Calu3 (cell line): Measurements from ENCODE around the gene ZFPM1. TPM values are rescaled to one million over a fixed set of nuclear protein-coding genes. Genes with fewer than 3 reads are reported as not detected.

ENCODE experiments used
- BruUV-seq: library from RNA; stranded (reverse); fragments of 400-500 nt; replicated peaks from 2 replicates; lab custom pipeline; 2021; lab: Mats Ljungman, UMichigan
- CTCF ChIA-PET: fragments of 300-600 bp; sonication (Branson Sonifier 250); formaldehyde crosslinking; loops from one replicate; lab custom pipeline; 2022; ENCODE audit warnings: antibody characterized with exemption; lab: Charles Lee
- DNase-seq: peaks from one replicate; pipeline ENCODE4 v3.0.0; 2022
- H3K27ac Mint-ChIP-seq: one replicate; pipeline ENCODE4 v1.8.0; 2022; ENCODE audit warnings: mixed read lengths; ENCODE audit not compliant: unreplicated experiment
- H3K27me3 Mint-ChIP-seq: one replicate; pipeline ENCODE4 v1.8.0; 2022; ENCODE audit warnings: mixed read lengths; ENCODE audit not compliant: unreplicated experiment
- H3K36me3 Mint-ChIP-seq: one replicate; pipeline ENCODE4 v1.8.0; 2022; ENCODE audit warnings: mild to moderate bottlenecking, moderate library complexity, mixed read lengths; ENCODE audit not compliant: insufficient read depth, unreplicated experiment
- H3K4me1 Mint-ChIP-seq: one replicate; pipeline ENCODE4 v1.8.0; 2022; ENCODE audit warnings: mild to moderate bottlenecking, low read depth, mixed read lengths; ENCODE audit not compliant: unreplicated experiment
- H3K4me3 Mint-ChIP-seq: one replicate; pipeline ENCODE4 v1.8.0; 2022; ENCODE audit warnings: mild to moderate bottlenecking, low read depth, moderate library complexity, mixed read lengths; ENCODE audit not compliant: unreplicated experiment
- H3K9me3 Mint-ChIP-seq: one replicate; pipeline ENCODE4 v1.8.0; 2022; ENCODE audit warnings: low read depth, mixed read lengths; ENCODE audit not compliant: unreplicated experiment
- CTCF ChIP-seq: fragments of 200-600 bp; IDR thresholded peaks from one replicate; pipeline ENCODE4 v1.8.0; 2022; ENCODE audit warnings: antibody characterized with exemption; ENCODE audit not compliant: unreplicated experiment
- intact Hi-C: fragments of 100-400 bp; cut with micrococcal nuclease; formaldehyde crosslinking; loops from one replicate; pipeline ENCODE4 v1.10.0; 2022; ENCODE audit not compliant: unreplicated experiment
- total RNA-seq: library from RNA; stranded (reverse); gene quantifications from 2 replicates; pipeline ENCODE4 v1.2.3, GENCODE V29; 2022

Gene ZFPM1
- total RNA-seq, 1 experiment from 2014 or later: 3.1 TPM

GRCh38 chr16:88568710-88569613, 115.9 kb downstream of the ZFPM1 start:
- DNase-seq: no peak
- intact Hi-C loops: no loop called here
- BruUV-seq: TSS peak; percentile 48
- peak overlapping the region; percentile 77 for H3K27ac Mint-ChIP-seq
- peaks cover 52% of the 10 kb centered on the region for H3K36me3 Mint-ChIP-seq
- CTCF ChIA-PET: no interaction called here
- H3K4me3 Mint-ChIP-seq: peak overlapping the region; percentile 92
- peaks cover 33% of the 10 kb centered on the region for H3K4me1 Mint-ChIP-seq
- no peak for TF ChIP-seq CTCF
- H3K9me3 Mint-ChIP-seq: no peaks in the 10 kb centered on the region
- no peaks in the 10 kb centered on the region for H3K27me3 Mint-ChIP-seq

- CTCF ChIA-PET: interaction anchor here (0.7 to 0.9 kb wide), 3 partner anchors 9 to 491 kb away, joined by 3 to 5 read pairs (median 5); no protein-coding TSS in a partner anchor
- Mint-ChIP-seq H3K27me3 (no peaks in the 10 kb centered on the region), H3K27ac (peak overlapping the region; percentile 77), H3K9me3 (no peaks in the 10 kb centered on the region), H3K4me1 (peaks cover 33% of the 10 kb centered on the region), H3K36me3 (peaks cover 51% of the 10 kb centered on the region), H3K4me3 (peak overlapping the region; percentile 92)
- TF ChIP-seq CTCF: no peak
- no TSS peak for BruUV-seq
- intact Hi-C loops: no loop called here
- peak; percentile 13 for DNase-seq
These were observed 116.5 kb downstream of the ZFPM1 start for GRCh38 chr16:88569614-88569984.

GRCh38 chr16:88569985-88570690, 117.1 kb downstream of the ZFPM1 start, which contains the start of gene ZC3H18:
ZC3H18 (plus strand) TSS chr16:88570403; CDS start chr16:88577124, 6,721 bp downstream.
- Mint-ChIP-seq H3K27me3 (no peaks in the 10 kb centered on the region), H3K9me3 (no peaks in the 10 kb centered on the region), H3K4me1 (peaks cover 33% of the 10 kb centered on the region), H3K27ac (peak within 1 kb of the TSS; percentile 77), H3K4me3 (peak within 1 kb of the TSS; percentile 92), H3K36me3 (peaks cover 56% of the 10 kb centered on the region)
- CTCF ChIA-PET: interaction anchor here (0.6 to 1.0 kb wide), 5 partner anchors 9 to 492 kb away, joined by 3 to 5 read pairs (median 3); no protein-coding TSS in a partner anchor
- intact Hi-C loops: no loop called here
- no peak for TF ChIP-seq CTCF
- peak; percentile 98 for DNase-seq
- BruUV-seq: no TSS peak

- Mint-ChIP-seq H3K27me3 (no peaks in the 10 kb centered on the region), H3K36me3 (peaks cover 61% of the 10 kb centered on the region), H3K9me3 (no peaks in the 10 kb centered on the region), H3K4me3 (peak overlapping the region; percentile 92), H3K4me1 (peaks cover 33% of the 10 kb centered on the region), H3K27ac (peak overlapping the region; percentile 77)
- no TSS peak for BruUV-seq
- CTCF ChIA-PET: interaction anchor here (0.6 to 1.0 kb wide), 4 partner anchors 10 to 62 kb away, joined by 3 to 5 read pairs (median 4); no protein-coding TSS in a partner anchor
- intact Hi-C loops: no loop called here
- TF ChIP-seq CTCF: no peak
- no peak for DNase-seq
These were observed 117.6 kb downstream of the ZFPM1 start for GRCh38 chr16:88570691-88571092.
